Suprapubic skin (tissue), 3 donors: ENCODE measurements around the gene SH3BP1.

Experiments
- CTCF ChIP-seq, 2 donors: fragments of 200-600 bp in 1 of 2; fragments of 450-650 bp in 1 of 2; sonication (generic) in 1 of 2; IDR thresholded peaks; one replicate each; pipeline ENCODE4 v1.5.1; 2016 to 2019; ENCODE audit warnings: antibody characterized with exemption in 2 of 2, mild to moderate bottlenecking in 1 of 2, moderate library complexity in 1 of 2
- EP300 ChIP-seq: sonication (generic); formaldehyde crosslinking; IDR thresholded peaks from one replicate; pipeline ENCODE4 v1.6.1; 2017; ENCODE audit warnings: antibody characterized with exemption

GRCh38 chr22:37611207-37611606, 28.3 kb upstream of the SH3BP1 start:
- TF ChIP-seq EP300 (no peak), CTCF (IDR thresholded peaks at IDR 0.05) (no peak)
